Right lobe of liver (tissue), 6 donors: ENCODE measurements around the gene RBMS3. TPM values are rescaled to one million over a fixed set of nuclear protein-coding genes. Genes with fewer than 3 reads are reported as not detected.
A peak's percentile ranks its signal among the peaks of the same experiment; 100 is the strongest.
"Not testable (repeated sequence)": the region's sequence is repeated elsewhere in the genome, so short reads cannot be mapped to it uniquely, and the experiment has no call there.

Source experiments
- ATAC-seq, 4 donors: fragments of 200-7000 bp; cut with Tn5 transposase; one replicate each; pipeline ENCODE4 v1.9.1; 2020; ENCODE audit warnings: mild to moderate bottlenecking in 4 of 4, moderate library complexity in 4 of 4
- DNase-seq, 3 donors: peaks; one replicate each; pipeline ENCODE4 v3.0.0-alpha.2; 2020
- H3K27ac ChIP-seq, 3 donors: fragments of 200-600 bp; one replicate each; pipeline ENCODE4 v1.8.0; 2022
- H3K27me3 ChIP-seq, 2 donors: fragments of 200-600 bp; one replicate each; pipeline ENCODE4 v1.8.0; 2022
- H3K36me3 ChIP-seq, 4 donors: fragments of 200-600 bp; sonication (generic) in 1 of 4; one replicate each; pipeline versions ENCODE4 v1.5.1 to v1.8.0; 2017 to 2022; ENCODE audit warnings: control low read depth in 1 of 4
- H3K4me1 ChIP-seq, 4 donors: fragments of 200-600 bp; sonication (generic) in 1 of 4; one replicate each; pipeline versions ENCODE4 v1.5.1 to v1.8.0; 2017 to 2022; ENCODE audit warnings: control low read depth in 1 of 4
- H3K4me3 ChIP-seq, 3 donors: fragments of 200-600 bp; one replicate each; pipeline ENCODE4 v1.8.0; 2022
- H3K9me3 ChIP-seq, 4 donors: fragments of 200-600 bp; sonication (generic) in 1 of 4; one replicate each; pipeline versions ENCODE4 v1.5.1 to v1.8.0; 2017 to 2022; ENCODE audit warnings: control low read depth in 1 of 4
- CTCF ChIP-seq, 4 donors: fragments of 200-600 bp in 3 of 4; fragments of 450-650 bp in 1 of 4; IDR thresholded peaks; one replicate each; pipeline versions ENCODE4 v1.5.1 to v1.8.0; 2016 to 2022; ENCODE audit warnings: antibody characterized with exemption in 4 of 4, mild to moderate bottlenecking in 2 of 4
- POLR2A ChIP-seq: fragments of 450-650 bp; IDR thresholded peaks from one replicate; pipeline ENCODE4 v1.6.1; 2017; ENCODE audit warnings: antibody characterized with exemption, mild to moderate bottlenecking
- WGBS: methylation state at CpG from one replicate; pipeline ENCODE4 v1.1.6; 2018; ENCODE audit warnings: low coverage, low lambda C conversion rate; ENCODE audit not compliant: insufficient coverage; ENCODE audit errors: missing lambda C conversion rate; 5-methylcytosine and 5-hydroxymethylcytosine counted together
- intact Hi-C, 2 donors: fragments of 100-400 bp; cut with DNase I; formaldehyde crosslinking; loops; one replicate each; pipeline versions ENCODE4 v1.11.2 to v1.14.1; 2022
- total RNA-seq, 6 experiments: library from RNA; depleted of rRNA in 2 of 6; stranded (reverse); fragments of >200 nt in 2 of 6; fragmentation: NEBNext Ultra II Directional in 3 of 6; extraction: Animal tissue kit (Norgen Biotek cat#: 25700) in 3 of 6; gene quantifications; one replicate each; pipeline versions ENCODE4 v1.1.0 to v1.2.4, GENCODE V29; 2016 to 2023
- donor health status: DM: no; HTN: yes; CAD: no.
- donor health status: DM: no; HTN: no; CAD: no.
- donor health status: DM: no; HTN: no; CAD: no.
- donor health status: DM: no; HTN: yes; CAD: no.
- donor health status: DM: no; HTN: yes; CAD: no.

RBMS3 gene
- total RNA-seq, 6 experiments from 2014 or later: 6.3 to 11.5 (median 8.3) TPM

DNA sequence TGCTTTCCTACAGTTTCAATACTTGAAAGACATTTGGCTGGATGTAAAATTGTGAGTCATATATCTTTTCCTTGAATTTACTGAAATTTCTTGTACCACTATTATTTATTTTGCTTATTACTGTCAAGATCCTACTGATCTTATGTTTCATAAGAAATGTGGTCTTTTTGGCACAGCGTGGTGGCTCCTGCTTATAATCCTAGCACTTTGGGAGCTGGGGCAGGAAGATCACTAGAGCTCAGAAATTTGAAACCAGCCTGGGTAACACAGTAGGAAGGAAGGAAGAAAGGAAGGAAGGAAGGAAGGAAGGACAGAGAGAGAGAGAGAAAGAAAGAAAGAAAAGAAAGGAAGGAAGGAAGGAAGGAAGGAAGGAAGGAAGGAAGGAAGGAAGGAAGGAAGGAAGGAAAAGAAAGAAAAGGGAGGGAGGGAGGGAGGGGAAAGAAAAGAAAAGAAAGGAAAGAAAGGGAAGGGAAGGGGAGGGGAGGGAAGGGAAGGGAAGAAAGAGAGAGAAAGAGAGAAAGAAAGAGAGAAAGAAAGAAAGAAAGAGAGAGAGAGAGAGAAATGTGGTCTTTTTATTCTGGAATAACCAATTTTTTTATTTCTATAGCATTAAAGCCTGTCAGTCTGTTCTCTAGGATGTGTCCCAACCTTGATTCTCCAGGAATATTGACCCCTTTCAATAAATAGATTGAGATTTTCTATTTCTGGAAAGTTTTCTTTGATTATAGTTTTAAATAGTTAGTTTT, 753.5 kb downstream of the RBMS3 start:
- H3K9me3 ChIP-seq: no peaks in the 10 kb centered on the region
- H3K4me3 ChIP-seq: no peak overlapping the region
- no peaks in the 10 kb centered on the region for H3K4me1 ChIP-seq
- no peak overlapping the region for H3K27ac ChIP-seq
- WGBS: 47% methylated on average over 1 of the region's 1 CpG
- no peaks in the 10 kb centered on the region for H3K27me3 ChIP-seq
- DNase-seq (no peak), ATAC-seq (no peak)
- H3K36me3 ChIP-seq: no peaks in the 10 kb centered on the region
- intact Hi-C loops: no loop called here
- TF ChIP-seq POLR2A: no peak
- no peak for TF ChIP-seq CTCF (IDR thresholded peaks at IDR 0.05)

DNA sequence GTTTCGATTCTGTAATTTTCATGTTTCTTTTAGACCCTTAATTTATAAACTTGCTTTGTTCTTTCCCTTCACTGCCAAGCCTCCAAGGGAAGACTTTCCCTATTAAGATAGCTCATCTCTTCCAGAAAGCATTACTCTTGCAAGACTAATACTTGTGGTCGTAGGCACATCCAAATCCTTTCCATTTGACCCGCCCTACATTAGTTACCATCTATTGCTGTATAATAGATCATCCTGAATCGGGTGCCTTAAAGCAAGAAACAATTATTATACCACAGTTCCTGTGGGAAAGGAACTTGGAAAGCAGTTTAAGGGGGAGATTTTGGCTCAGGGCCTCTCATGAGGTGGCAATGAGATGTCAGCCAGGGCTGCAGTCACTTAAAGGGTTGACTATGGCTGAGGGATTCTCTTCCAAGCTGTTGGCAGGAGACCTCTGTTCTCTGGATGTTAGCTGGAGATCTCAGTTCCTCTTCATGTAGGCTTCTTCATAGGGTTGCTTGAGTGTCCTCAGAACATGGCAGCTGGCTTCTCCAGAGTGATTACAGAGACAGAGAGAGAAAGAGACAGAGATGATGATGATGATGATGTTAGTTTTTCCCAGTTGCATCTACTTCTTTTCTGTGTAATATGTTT, 755.2 kb downstream of the RBMS3 start:
- Histone ChIP-seq H3K27ac (no peak overlapping the region), H3K4me3 (no peak overlapping the region), H3K27me3 (no peaks in the 10 kb centered on the region), H3K9me3 (no peaks in the 10 kb centered on the region), H3K4me1 (no peaks in the 10 kb centered on the region), H3K36me3 (no peaks in the 10 kb centered on the region)
- no peak for ATAC-seq
- 43% methylated on average over 4 of the region's 4 CpGs for WGBS
- DNase-seq: no peak
- intact Hi-C loops: no loop called here
- no peak for TF ChIP-seq CTCF (IDR thresholded peaks at IDR 0.05)

DNA sequence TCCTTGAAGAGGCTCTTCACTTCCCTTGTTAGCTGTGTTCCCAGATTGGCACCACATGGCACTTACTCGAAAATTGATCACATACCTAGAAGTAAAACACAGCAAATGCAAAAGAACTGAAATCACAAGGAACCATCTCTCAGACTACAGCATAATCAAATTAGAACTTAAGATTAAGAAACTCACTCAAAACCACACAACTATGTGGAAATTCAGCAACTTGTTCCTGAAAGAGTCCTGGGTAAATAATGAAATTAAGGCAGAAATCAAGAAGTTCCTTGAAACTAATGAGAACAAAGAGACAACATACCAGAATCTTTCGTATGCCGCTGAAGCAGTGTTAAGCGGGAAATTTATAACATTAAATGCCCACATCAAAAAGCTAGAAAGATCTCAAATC, 759.3 kb downstream of the RBMS3 start:
- no peak overlapping the region for H3K4me3 ChIP-seq
- no peak for ATAC-seq
- DNase-seq: no peak
- WGBS: 56% methylated on average over 4 of the region's 4 CpGs
- H3K4me1 ChIP-seq: no peaks in the 10 kb centered on the region
- H3K36me3 ChIP-seq: no peaks in the 10 kb centered on the region
- intact Hi-C loops: no loop called here
- no peak overlapping the region for H3K27ac ChIP-seq
- no peaks in the 10 kb centered on the region for H3K9me3 ChIP-seq
- no peak for TF ChIP-seq POLR2A
- no peak for TF ChIP-seq CTCF (IDR thresholded peaks at IDR 0.05)
- H3K27me3 ChIP-seq: no peaks in the 10 kb centered on the region

DNA sequence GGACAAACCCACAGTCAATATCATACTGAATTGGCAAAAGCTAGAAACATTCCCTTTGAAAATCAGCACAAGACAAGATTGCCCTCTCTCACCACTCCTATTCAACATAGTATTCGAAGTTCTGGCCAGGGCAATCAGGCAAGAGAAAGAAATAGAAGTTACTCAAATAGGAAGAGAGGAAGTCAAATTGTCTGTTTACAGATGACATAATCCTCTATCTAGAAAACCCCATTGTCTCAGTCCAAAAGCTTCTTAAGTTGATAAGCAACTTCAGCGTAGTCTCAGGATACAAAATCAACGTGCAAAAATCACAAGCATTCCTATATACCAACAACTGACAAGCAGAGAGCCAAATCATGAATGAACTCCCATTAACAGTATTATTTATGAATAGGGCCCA, 760.6 kb downstream of the RBMS3 start:
- H3K27me3 ChIP-seq, ATAC-seq, H3K9me3 ChIP-seq, H3K27ac ChIP-seq, intact Hi-C loops, H3K36me3 ChIP-seq, DNase-seq, H3K4me1 ChIP-seq, H3K4me3 ChIP-seq: not testable (repeated sequence)
- WGBS: 10% methylated on average over 3 of the region's 3 CpGs

DNA sequence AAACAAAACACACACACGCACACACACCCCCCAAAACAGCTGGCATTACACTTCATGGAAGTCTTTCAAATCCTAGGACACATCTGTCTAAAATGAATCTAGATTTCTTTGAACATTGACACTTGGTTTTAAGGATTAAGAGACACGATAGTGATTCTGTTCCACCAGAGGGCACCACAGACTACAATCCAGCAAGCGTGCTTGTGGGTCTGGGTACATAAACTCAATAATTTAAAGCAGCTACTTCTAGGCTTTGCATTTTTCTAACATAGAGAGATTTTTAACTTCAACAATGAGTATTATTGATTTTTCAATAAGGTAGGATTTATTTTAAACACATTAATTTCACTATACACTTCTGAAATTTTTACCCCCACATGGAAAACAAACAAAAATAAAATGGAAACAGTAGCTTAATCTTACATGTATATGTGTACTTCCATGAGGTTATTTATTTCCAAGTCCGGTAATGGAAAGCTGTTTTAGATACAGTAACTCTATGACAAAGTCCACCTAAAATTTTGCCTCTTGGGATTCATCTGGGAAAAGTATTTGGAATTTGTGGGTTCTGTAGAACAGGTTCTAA, 761.5 kb downstream of the RBMS3 start:
- no peaks in the 10 kb centered on the region for H3K4me1 ChIP-seq
- TF ChIP-seq CTCF (IDR thresholded peaks at IDR 0.05) (peak; percentile 72 to 80 (median 76)), POLR2A (no peak)
- H3K9me3 ChIP-seq: no peaks in the 10 kb centered on the region
- peak; percentile 82 to 87 (median 84) for ATAC-seq
- H3K27ac ChIP-seq: no peak overlapping the region
- DNase-seq: peak in 2 of 3 donors; percentile 22 to 54
- WGBS: 15% methylated on average over 4 of the region's 4 CpGs
- intact Hi-C loops: no loop called here
- H3K27me3 ChIP-seq: no peaks in the 10 kb centered on the region
- no peak overlapping the region for H3K4me3 ChIP-seq
- no peaks in the 10 kb centered on the region for H3K36me3 ChIP-seq
